Anterior cingulate cortex (tissue), 58 donors: ENCODE measurements around the gene GATB.

Experiments
- DNase-seq, 58 donors: peaks; one replicate each; lab custom pipeline; 2025; lab: John Stamatoyannopoulos, UW

GATB gene

DNA sequence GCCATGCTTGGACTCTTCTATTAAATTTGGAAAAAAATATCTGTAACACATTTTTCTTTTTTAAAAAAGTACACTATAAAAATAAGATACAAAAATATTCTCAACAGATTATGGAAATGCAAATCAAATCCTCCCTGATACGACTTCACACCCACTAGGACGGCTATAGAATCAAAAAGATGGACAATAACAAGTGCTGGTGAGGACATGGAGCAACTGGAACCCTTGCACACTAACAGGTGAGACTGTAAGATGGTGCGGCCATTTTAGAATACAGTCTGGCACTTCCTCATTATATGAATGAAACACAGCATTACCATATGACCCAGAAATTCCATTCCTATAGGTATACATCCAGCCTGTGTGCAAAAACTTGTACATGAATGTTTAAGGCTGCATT, 83.6 kb downstream of the GATB start:
- no peak for DNase-seq

DNA sequence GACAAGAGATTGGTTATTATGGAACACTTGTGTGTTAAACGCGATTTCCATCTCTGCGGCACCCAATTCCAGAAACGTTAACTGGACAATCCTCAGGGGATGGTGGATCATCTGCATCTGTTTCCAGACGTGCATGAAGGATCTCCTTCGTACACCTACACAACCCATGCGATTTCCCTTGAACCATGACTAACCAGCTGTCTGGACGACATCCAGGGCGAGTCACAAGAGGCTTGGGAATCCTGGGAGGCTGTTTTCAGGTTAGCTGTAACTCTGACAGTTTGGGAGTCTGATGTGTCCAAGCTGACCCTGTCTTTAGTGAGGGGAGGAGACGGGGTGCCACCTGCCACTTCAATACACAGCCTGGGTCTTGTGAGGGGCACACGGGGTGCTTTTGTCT, 84.5 kb downstream of the GATB start:
- peak in 2 of 58 donors; percentile 3 to 28 for DNase-seq

DNA sequence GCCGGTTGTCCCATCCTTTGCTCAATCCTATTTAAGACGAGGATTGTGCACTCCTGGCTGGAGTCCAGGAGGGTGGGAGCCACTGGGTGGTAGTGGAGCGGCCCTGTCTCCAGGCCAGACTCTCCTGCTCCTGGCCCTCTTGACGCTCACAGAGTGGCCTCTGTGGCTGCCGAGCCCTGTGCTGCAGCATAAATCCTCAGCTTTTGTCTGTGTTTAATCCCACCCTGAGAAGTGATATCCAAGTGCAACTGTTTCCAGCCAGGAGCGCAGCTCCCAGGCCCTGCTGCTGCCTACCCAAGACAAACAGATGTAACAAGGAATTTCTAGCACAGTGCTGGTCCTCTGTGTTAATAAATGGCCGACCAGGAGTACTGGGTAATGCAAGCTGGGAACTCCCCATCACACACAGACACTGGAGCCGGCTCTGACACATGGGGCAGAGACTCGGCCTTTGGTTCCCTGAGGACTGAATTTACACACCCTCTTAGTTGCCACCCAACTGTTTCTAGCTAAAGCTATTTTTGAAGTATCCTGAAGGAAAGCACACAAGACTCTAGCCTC, 85.3 kb downstream of the GATB start:
- peak in 3 of 58 donors; percentile 15 to 57 (median 42) for DNase-seq

DNA sequence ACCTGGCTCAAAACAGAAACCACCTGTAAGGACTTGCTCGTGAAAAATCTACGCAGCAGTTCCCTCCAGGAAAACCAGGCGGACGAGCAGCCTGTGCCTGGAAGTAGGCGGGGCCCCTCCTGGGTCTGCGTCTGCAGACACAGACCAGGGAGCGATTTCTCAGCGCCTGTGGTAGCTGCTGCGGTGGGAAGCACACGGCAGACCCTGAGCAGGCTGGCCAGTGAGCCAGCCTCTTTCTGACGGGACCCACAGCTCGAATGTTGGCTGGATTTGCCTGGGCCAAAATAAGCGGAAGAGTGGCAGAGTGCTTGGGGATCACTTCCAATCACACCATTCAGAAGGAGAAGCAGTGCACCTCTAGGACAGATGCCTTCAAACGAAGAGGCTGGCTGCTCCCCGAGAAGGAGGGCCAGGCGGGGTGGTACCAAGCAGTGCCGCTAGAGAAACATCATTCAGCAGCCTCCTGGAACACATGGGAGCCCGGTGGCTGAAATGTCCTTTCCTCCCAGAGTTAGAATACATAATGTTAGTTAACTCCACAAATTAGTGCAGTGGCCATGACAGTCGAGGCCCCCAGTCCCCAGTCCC, 85.9 kb downstream of the GATB start:
- DNase-seq = peak in 45 of 58 donors; percentile 4 to 72 (median 37)

DNA sequence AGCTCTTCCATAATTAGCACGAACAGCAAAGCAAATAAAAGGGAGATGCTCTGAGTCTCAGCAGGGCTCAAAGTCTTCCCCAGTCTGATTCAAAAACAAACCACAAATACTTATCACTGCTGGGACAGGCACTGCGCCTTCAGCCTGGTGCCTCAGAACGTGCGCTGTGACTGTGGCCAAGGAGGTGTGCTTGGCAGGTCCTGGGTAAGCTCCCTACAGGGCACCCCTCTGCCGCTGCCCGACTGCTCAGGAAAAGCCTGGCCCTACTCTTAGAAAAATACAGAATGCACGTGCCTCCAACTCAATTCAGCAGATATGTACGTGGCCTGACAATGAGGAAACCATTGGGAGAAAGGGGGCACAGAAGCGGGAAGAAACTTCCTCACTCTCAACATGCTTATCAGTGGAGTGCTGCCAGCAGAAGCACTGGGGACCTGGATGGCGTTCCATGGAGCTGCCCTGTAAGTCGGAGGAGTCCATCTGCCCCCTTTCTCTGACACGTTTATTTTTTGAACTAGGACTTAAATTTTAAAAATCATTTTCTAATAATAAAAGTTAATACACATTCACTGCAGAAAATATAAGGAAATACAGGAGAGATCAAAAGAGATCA, 86.8 kb downstream of the GATB start:
- no peak for DNase-seq

DNA sequence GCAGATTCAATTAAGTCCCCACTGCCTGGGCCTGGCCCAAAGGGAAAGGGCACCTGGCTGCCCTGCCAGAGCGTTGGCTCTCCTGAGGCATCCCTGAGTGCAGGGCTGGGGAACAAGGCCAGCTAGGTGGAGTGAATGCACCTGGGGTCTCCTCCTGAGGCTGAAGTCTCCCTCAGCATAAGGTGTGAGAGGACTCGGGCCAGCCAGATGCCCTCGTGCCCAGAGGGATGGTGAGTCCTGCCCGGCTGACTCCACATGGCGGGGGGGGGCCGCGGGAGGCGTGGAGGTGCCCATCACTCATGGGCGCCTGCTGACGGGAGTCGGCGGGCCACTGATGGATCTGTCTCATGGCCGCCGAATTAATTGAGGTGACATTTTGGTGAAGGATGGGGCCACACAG, 87.8 kb downstream of the GATB start:
- DNase-seq = no peak

DNA sequence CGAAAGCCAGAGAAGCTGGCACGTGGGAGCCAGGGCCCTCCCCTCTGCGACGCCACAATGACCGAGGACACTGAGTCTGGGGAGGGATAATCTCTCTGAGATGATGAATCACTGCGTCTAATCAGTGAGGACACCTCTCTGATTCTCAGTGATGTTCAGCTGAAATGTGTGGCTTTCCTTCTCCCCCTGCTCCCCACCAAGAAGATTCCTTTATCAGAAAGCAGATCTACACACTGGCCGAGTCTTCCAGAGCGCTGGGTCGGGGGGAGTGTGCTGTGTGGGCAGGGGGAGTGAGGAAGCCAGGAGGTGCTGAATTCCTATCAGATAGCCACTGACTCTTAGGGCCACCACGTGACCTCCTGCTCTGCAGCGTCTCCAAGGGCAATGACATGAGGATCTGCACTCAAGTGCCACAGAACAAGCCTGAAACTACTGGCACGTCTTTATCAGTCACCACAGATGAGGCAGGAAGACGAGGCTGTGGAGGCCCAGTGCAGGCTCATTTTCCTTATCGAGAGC, 89.2 kb downstream of the GATB start:
- peak in 2 of 58 donors; percentile 9 to 13 for DNase-seq

DNA sequence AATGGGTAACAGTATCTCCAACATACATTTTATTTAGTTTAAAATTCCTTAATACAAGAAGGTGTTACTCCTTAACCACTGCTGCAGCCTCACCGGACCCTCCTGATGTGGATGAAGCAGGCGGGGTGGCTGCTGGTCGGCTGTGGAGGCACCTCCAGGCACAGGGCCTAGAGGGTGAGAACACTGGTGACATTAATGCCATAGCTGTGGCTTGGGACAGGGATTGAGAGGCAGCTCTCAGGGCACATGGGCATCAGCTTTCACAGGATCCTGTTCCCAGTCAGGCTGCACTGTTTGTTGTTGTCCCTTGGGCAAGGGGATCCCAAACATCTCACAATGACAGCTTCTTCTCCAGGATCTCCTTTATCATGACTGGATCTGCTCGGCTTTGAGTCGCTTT, 90.0 kb downstream of the GATB start:
- DNase-seq = no peak

DNA sequence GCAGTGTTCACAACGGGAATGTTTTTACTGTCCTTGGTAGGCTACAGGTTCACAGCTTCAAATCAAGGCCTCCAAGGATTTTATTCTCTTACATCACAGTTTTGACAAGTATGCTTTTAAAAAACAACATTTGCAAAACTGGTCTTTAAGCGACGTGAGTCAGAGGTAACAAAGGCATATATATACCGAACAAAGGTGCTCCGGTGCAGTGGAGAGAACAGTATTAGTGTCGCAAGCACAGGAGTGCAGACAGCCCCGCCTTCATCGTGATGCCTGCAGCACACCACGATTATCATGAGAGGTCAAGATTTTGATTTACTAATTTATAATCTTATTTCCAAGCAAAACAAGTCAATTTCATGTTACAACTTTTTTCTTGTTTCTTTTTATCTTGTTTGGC, 90.8 kb downstream of the GATB start:
- no peak for DNase-seq

DNA sequence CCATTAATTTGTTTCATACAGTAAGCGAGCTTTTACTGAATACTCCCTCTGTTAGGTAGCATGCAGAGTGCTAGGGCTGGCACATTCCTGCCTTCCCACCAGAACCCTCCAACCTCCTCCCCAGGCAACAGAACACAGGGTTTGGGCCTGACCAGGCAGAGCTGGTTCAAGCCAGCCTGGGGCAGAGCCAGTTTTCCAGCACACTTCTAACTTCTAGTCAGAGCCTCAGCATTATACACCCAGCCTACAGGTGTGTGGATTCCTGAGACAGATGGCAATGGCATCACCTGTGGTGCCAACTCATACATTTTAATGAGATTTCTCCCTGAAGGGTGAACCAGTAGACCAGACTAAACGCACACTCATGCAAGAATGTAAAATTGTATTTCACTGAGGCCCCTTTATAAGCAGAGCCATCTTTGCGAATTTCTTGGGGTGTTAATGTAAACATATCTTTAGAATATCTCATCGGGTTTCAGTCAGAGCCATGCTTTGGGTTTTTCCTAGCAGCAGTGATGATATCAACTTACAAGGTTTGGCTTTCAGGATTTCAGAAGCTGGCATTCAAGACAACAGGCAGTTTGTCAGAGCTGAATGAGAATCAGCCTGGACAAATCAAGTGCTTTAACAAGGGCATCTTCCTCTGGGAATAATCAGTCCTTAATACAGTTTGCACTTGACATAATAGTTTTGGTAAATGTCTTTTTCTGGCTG, 92.0 kb downstream of the GATB start:
- no peak for DNase-seq

DNA sequence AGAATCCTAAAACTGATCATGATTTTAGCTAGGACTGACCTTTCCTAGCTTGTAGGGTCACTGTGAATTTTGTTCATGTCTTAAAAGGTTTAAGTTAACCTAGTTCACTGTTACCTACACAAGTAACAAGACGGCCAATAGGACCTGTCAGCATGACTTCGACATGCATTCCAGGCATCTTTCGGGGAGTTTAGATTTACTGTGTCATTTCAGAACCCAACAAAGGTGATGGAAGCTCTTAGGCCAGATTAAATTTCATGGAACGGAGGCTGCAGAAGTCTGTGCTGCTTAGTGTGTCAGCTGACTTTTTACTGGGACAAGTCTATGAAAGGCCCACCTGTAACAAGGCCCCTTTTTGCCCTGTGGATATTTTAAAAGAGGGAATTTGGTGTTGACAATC, 93.1 kb downstream of the GATB start:
- DNase-seq = no peak

DNA sequence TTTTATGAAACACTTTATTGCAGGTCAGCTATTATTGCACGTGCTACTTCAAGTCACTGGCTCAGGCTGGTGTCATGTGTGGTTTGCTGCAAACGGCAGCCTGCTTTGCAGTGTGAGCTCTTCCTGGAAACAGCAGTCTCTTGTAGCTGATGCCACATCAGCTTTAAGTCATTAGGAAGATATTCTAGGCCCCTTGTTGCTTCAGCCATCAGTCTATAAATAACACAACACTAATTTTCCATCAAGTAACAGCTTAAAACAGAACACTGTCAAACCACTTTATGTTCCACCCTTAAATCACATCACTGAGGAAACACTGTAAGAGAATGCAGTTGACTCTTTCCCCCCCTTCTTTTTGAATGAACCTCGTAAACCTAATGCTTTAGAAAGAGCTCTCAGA, 93.8 kb downstream of the GATB start:
- no peak for DNase-seq

DNA sequence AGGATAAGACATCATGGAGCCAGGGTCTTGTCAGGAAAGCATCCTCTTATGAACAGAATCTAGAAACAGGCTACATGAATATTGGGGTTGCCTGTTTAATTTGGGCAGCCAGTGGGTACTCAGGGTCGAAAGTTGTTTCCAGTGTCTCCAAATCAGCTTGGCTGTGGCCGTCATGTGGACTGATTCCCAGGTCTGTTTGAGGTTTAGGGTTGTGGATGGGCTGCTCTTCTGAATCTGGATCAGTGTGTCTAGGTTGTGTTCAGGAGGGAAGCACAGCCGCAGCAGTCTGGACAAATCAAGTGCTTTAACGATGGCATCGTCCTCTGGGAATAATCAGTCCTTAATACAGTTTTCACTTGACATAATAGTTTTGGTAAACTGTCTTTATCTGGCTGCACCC, 94.3 kb downstream of the GATB start:
- DNase-seq = no peak

DNA sequence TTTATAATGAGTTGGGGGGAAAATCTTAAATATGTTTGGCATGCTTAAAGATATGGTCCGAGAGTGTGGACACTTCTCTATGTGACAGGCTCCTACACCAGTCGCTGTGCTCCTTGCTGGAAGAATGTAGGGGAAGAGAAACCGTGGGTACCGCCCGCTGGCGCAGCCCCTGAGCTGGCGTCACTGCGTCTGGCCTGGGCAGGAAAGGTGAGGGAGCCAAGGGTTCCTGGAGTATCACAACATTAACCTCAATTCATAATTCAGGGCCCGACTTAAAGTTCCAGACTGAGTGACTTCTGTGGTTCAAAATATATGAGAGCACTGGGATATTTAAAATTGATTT, 95.1 kb downstream of the GATB start:
- no peak for DNase-seq

DNA sequence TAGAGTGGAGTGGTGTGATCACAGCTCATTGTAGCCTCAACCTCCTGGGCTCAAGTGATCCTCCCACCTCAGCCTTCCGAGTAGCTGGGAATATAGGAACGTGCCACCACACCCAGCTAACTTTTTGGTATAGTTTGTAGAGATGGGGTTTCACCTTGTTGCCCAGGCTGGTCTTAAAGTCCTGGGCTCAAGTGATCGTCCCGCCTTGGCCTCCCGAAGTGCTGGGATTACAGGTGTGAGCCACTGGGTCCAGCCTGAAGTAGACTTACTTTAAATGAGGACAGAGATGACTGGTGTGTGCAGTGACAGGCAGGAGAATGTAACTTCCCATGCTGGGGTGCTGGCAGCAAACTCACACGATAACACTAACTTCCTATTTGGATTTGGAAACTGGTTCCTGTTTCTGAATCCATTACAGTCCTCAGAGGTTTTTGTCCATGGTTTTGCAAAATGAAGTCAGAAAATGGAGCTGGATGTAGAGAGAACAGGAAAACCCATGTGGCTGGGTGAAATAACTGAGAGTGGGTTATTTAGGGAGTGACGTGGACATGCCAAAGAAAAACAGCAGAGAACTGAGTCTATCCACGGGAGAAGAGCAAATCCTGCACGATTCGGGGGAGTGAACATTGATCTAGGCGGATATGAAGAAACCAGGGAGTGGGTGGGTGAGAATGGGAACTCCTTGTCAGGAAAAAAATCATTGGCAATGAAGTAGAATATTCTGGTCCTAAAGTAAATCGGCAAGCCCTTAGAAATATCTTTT, 95.6 kb downstream of the GATB start:
- DNase-seq = peak in 7 of 58 donors; percentile 19 to 42 (median 28)

DNA sequence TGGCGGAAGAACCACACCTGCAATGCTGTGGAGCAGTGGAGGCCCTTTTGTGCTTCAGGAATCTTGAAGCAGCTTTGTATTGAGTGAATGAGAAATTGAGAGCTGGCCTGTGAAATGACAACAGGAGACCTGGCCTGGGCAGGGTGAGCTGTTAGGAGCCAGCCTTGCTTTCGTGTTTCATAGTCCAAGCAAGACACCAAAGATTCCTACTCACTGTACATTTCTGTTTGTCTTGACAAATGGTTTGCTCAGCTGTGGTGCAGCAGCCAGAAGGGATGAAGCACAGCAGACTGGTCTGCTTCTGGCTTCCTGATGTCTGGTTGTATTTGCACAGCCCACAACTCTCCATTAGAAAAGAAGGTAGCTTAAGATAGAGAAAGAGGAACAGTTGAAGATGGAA, 96.5 kb downstream of the GATB start:
- DNase-seq = no peak

DNA sequence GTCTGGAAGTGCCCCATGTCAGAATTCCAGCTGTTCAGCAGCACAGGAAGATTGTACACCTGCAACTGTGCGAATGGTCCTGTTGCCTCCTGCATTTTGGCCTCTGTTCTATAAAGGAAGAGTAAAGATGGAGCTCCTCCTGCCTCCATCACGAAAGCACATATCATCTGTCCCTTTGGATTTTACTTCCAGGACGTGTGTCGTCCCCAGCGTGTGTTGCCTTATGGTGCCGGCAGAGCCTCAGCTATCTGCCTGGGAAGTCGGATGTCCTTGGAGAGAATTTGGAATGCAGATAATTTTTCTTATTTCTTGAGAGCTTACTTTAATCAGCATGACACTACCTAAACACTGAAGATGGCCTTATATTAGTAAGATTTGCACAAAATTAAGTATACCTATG, 97.7 kb downstream of the GATB start:
- no peak for DNase-seq

DNA sequence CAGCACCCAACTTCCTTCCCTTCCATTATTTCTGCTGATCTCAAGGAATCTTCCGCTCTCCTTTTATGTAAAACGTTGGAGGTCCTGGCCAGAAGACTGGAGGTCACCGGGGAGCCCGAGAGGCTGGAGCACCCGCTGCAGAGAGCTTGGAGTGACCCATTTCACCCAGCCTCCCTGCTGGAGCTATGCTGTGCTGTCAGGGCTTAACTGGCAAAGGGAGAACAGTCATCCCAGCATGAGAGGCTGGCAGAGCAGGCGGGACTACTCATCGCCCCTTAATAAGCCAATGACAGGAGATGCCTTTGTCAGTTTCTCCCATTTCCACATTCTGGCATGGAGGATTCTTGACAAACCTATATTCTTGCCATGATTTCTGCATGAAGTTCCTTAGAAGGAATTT, 98.9 kb downstream of the GATB start:
- no peak for DNase-seq

DNA sequence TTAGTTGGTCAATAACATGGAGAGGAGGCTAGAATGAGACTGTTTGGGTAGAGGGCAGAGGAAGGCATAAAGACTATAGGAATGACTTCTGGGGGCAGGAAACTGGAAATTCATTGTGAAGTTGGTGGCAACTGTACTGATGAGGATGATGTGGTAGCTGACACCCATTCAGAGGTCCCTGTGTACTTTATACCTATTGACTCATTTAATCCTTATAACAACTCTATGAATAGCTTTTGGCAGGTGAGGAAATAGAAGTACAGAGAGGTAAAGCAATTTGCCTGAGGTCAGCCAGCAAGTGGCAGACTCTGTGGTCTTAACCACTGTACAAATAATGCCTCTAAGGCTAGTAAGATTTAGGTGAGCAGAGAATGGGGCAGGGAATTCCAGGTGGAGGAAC, 100.1 kb downstream of the GATB start:
- DNase-seq = no peak

DNA sequence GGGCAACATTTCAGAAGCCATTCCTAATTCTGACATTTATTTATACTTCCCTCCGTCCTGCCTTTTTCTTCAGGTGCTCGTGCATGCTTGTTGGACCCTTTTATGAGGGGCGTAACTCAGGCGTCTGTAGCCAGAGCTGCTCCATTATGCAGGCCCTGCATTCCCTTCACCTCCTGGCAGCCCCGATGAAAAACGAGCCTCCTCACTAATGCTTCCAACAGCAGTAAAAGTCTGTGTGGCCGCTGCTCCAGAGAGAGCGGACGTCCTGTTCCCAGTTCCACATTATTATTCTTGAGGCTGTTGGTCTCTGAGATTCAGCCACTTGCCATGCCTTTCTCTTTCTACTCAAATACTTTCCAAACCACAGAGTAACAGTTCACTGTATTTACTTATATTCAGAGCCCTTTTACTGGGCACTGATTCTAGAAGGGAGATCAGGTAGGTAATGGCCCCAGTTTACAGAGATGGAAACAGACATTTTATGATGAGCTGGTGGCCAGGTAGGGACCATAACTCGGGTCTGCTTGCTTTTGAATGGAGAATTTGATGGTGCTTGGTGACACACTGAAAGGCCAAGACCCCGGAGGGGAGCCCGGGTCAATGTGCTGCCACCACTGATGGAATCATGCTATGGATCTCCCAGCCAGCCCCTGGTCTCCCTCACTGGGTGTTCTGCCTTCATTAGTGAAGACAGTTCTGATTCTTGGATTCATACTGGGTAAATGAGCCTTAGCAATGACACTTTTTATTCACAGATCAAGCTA, 101.0 kb downstream of the GATB start:
- peak in 20 of 58 donors; percentile 12 to 74 (median 28) for DNase-seq
